ENCODE data around the gene UBE2J2.

DNA sequence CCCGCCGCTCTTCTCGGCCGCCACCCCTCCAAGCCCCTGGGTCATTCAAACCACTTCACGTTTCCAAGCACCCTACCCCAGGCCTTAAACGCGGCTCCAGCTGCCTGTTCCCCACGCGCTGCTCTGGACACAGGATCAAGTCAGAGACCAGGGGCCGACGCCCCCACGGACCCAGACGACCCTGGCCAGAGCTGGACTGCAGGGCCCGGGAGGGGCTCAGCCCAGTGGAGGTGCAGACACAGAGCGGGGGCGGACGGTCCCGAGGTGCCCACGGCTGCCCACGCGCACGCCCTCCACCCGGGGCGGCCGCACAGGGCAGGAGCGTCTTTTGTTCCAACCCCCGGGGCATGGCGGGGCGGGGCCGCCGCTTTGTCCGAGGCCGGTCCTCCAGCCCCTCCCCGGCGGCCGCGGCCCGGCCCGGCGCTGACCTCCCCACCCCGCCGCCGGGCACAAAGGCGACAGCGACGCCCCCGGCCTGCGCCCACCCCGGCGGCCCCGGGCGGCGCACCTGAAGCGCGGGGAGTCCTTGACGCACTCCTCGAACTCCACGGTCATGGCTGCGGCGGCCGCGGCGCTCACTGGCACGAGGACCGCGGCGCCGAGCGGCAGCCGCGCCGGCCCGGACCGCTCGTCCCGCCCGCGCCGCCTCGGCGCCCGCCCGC lies 33.7 kb upstream of the UBE2J2 start:
- no peak for TF ChIP-seq POLR2AphosphoS5 (IDR thresholded peaks at IDR 0.05)
- TF ChIP-seq, protein P1, sequence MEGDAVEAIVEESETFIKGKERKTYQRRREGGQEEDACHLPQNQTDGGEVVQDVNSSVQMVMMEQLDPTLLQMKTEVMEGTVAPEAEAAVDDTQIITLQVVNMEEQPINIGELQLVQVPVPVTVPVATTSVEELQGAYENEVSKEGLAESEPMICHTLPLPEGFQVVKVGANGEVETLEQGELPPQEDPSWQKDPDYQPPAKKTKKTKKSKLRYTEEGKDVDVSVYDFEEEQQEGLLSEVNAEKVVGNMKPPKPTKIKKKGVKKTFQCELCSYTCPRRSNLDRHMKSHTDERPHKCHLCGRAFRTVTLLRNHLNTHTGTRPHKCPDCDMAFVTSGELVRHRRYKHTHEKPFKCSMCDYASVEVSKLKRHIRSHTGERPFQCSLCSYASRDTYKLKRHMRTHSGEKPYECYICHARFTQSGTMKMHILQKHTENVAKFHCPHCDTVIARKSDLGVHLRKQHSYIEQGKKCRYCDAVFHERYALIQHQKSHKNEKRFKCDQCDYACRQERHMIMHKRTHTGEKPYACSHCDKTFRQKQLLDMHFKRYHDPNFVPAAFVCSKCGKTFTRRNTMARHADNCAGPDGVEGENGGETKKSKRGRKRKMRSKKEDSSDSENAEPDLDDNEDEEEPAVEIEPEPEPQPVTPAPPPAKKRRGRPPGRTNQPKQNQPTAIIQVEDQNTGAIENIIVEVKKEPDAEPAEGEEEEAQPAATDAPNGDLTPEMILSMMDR (IDR thresholded peaks at IDR 0.05) = no peak

Measured in stomach (tissue), 4 donors.